IPS-15b (cell line): Measurements from ENCODE around the gene CAPN2.

ENCODE experiments used
- H3K27me3 ChIP-seq: one replicate; pipeline ENCODE4 v1.6.1; 2013; ENCODE audit warnings: low read length; ENCODE audit not compliant: control insufficient read depth, insufficient read depth
- H3K36me3 ChIP-seq: one replicate; pipeline ENCODE4 v1.6.1; 2013; ENCODE audit warnings: low read length; ENCODE audit not compliant: control insufficient read depth, insufficient read depth
- H3K4me1 ChIP-seq: one replicate; pipeline ENCODE4 v1.6.1; 2013; ENCODE audit warnings: mild to moderate bottlenecking, low read length; ENCODE audit not compliant: control insufficient read depth, insufficient read depth
- H3K4me3 ChIP-seq: one replicate; pipeline ENCODE4 v1.5.1; 2013; ENCODE audit warnings: low read depth, low read length
- H3K9ac ChIP-seq: one replicate; pipeline ENCODE4 v1.6.1; 2013; ENCODE audit warnings: low read depth, mild to moderate bottlenecking, low read length
- H3K9me3 ChIP-seq: one replicate; pipeline ENCODE4 v1.6.1; 2013; ENCODE audit warnings: mild to moderate bottlenecking, low read length; ENCODE audit not compliant: control insufficient read depth, insufficient read depth

The CAPN2 gene

GRCh38 chr1:223819730-223820514, 107.6 kb downstream of the CAPN2 start:
- Histone ChIP-seq H3K27me3 (no peaks in the 10 kb centered on the region), H3K4me3 (no peak overlapping the region), H3K9me3 (no peaks in the 10 kb centered on the region), H3K9ac (no peak overlapping the region), H3K4me1 (peaks cover 4% of the 10 kb centered on the region), H3K36me3 (peaks cover 4% of the 10 kb centered on the region)

GRCh38 chr1:223820515-223820858, 108.1 kb downstream of the CAPN2 start:
- H3K36me3 ChIP-seq = peaks cover 4% of the 10 kb centered on the region
- no peak overlapping the region for H3K9ac ChIP-seq
- H3K4me3 ChIP-seq = no peak overlapping the region
- H3K9me3 ChIP-seq = no peaks in the 10 kb centered on the region
- H3K4me1 ChIP-seq = peaks cover 8% of the 10 kb centered on the region
- no peaks in the 10 kb centered on the region for H3K27me3 ChIP-seq

- Histone ChIP-seq H3K9me3 (no peaks in the 10 kb centered on the region), H3K27me3 (no peaks in the 10 kb centered on the region), H3K36me3 (peaks cover 4% of the 10 kb centered on the region), H3K9ac (no peak overlapping the region), H3K4me1 (peaks cover 8% of the 10 kb centered on the region), H3K4me3 (no peak overlapping the region)
Measured at GRCh38 chr1:223820971-223821370, 108.6 kb downstream of the CAPN2 start.

DNA sequence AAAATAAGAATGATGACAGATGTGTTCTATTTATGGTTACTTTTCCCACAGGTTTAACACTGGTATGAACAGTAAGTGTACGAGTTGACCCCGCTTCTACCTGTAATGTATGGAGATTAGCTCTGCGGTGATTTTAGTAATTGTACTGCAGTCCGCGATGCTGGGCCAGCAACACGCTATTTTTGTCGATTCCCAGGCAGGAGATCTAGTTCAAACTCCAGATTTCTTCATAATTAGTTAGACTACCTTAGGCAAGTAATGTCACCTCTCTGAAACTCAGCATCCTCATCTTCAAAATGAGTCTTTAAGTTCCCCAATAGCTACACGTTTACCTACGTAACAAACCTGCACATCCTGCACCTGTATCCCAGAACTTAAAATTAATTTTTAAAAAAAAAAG, 111.9 kb downstream of the CAPN2 start:
- Histone ChIP-seq H3K4me1 (peaks cover 13% of the 10 kb centered on the region), H3K9me3 (no peaks in the 10 kb centered on the region), H3K4me3 (no peak overlapping the region), H3K27me3 (no peaks in the 10 kb centered on the region), H3K9ac (no peak overlapping the region), H3K36me3 (peaks cover 4% of the 10 kb centered on the region)

DNA sequence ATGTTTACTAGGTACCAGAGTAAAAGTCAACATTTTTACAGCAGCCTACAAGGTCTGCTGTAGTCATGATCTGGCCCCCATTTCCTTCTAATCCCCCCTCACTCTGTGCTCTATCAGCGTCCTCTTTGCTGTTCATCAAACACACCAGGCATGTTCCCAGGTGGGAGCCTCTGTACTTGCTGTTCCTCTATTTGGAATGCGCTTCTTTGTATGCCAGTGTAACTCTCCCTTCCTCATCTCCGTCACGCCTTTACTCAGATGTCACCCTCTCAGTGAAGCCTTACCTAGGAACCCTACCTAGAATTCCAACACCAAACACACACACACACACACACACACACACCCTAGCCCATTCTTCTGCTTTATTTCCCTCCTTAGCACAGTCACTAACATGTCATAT, 112.4 kb downstream of the CAPN2 start:
- H3K9ac ChIP-seq = no peak overlapping the region
- H3K4me3 ChIP-seq = no peak overlapping the region
- H3K36me3 ChIP-seq = peaks cover 2% of the 10 kb centered on the region
- H3K27me3 ChIP-seq = no peaks in the 10 kb centered on the region
- H3K4me1 ChIP-seq = peaks cover 13% of the 10 kb centered on the region
- no peaks in the 10 kb centered on the region for H3K9me3 ChIP-seq
